ENCODE data around the gene RPL37.
"Not testable (repeated sequence)": the region's sequence is repeated elsewhere in the genome, so short reads cannot be mapped to it uniquely, and the experiment has no call there.

DNA sequence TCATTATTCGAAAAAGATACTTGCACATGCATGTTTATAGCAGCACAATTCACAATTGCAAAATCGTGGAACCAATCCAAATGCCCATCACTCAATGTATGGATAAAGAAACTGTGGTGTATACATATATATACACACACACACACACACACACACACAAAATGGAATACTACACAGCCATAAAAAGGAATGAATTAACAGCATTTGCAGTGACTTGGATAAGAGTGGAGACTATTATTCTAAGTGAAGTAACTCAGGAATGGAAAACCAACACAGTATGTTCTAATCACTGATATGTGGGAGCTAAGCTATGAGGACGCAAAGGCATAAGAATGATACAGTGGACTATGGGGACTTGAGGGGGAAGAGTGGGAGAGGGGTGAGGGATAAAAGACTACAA, 40.1 kb downstream of the RPL37 start:
- TF ChIP-seq POLR2A (IDR thresholded peaks at IDR 0.05): not testable (repeated sequence)
- TF ChIP-seq, protein P1, sequence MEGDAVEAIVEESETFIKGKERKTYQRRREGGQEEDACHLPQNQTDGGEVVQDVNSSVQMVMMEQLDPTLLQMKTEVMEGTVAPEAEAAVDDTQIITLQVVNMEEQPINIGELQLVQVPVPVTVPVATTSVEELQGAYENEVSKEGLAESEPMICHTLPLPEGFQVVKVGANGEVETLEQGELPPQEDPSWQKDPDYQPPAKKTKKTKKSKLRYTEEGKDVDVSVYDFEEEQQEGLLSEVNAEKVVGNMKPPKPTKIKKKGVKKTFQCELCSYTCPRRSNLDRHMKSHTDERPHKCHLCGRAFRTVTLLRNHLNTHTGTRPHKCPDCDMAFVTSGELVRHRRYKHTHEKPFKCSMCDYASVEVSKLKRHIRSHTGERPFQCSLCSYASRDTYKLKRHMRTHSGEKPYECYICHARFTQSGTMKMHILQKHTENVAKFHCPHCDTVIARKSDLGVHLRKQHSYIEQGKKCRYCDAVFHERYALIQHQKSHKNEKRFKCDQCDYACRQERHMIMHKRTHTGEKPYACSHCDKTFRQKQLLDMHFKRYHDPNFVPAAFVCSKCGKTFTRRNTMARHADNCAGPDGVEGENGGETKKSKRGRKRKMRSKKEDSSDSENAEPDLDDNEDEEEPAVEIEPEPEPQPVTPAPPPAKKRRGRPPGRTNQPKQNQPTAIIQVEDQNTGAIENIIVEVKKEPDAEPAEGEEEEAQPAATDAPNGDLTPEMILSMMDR (IDR thresholded peaks at IDR 0.05): not testable (repeated sequence)

Data from Peyer's patch (tissue), 4 donors.